ENCODE measurements around the gene AMMECR1. TPM values are rescaled to one million over a fixed set of nuclear protein-coding genes. Genes with fewer than 3 reads are reported as not detected.

Gene AMMECR1
- total and polyA plus RNA-seq, 2 of the 13 experiments (the other 11 are each of a cell fraction or from before 2014, with no cell fraction given): 3.1 to 7.5 TPM

DNA sequence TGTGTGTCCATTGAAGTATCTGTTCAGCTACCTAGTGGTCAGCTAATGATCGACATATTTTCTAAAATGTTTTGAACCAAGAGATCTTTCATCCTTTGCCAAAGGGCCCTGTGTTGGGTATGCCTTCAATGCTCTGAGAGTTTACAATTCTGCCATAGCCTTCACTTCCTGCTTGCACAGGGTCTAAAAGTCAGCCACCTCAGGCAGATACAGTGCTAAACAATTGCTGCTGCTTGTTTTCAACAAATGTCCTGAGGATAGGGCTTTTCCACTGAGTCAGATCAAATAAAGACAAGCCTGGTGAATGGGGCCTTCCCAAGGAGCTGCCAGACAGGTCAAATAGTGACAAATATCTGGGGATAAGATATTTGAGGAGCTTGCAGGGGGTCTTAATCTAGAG is 16.7 kb downstream of the AMMECR1 start:
- FAIRE-seq (peak; percentile 67), DNase-seq (ENCODE audit: low spot score) (no peak), ATAC-seq (no peak)
- no peak overlapping the region for H3K4me2 ChIP-seq (ENCODE audit: low read depth, low read length)
- WGBS (ENCODE audit: low lambda C conversion rate): 88% methylated on average over 1 of the region's 1 CpG
- no peak overlapping the region for H3K9ac ChIP-seq (ENCODE audit: insufficient read depth, low read depth, low read length)
- intact Hi-C loops (cut with micrococcal nuclease; ENCODE audit: unreplicated experiment): no loop called here
- POLR2A ChIA-PET: no interaction called here
- in situ Hi-C loops (cut with HindIII; ENCODE audit: extremely low pct_ligation_motif_present, low pct_unique_long_range_greater_than_20kb): no loop called here
- TF ChIP-seq ZNF432 (CRISPR knock-in tag; IDR thresholded peaks at IDR 0.05; ENCODE audit: borderline replicate concordance) (peak; percentile 74; the same call in 1 of the 2 replicates), HNRNPL (IDR thresholded peaks at IDR 0.05; ENCODE audit: low read depth, low read length) (no peak)
- H2AFZ ChIP-seq (ENCODE audit: low read length): no peak overlapping the region
- H3K27ac ChIP-seq (ENCODE audit: extremely low read length, insufficient read depth, low read length): no peak overlapping the region
- no TSS peak for BruUV-seq (replicated peaks)
- no peaks in the 10 kb centered on the region for H3K36me3 ChIP-seq (replicated peaks in 1 of 2; ENCODE audit: control insufficient read depth in 1 of 2, insufficient read depth in 2 of 2, low read length in 2 of 2)
- CTCF ChIA-PET (ENCODE audit: low intra/inter-chr PET ratio, low total read pairs): no interaction called here
- no peak overlapping the region for H3K4me3 ChIP-seq (replicated peaks in 1 of 3; ENCODE audit: insufficient read depth in 1 of 3, low read depth in 2 of 3, low read length in 3 of 3)
- no peaks in the 10 kb centered on the region for H3K4me1 ChIP-seq (ENCODE audit: insufficient read depth, low read length)
- no peaks in the 10 kb centered on the region for H3K79me2 ChIP-seq (ENCODE audit: insufficient read depth, low read length)
- no peaks in the 10 kb centered on the region for H3K27me3 ChIP-seq (ENCODE audit: control insufficient read depth in 1 of 2, insufficient read depth in 2 of 2, low read length in 2 of 2)
- no peaks in the 10 kb centered on the region for H4K20me1 ChIP-seq (ENCODE audit: insufficient read depth, low read length)
- H3K9me3 ChIP-seq (ENCODE audit: low read length): no peaks in the 10 kb centered on the region

DNA sequence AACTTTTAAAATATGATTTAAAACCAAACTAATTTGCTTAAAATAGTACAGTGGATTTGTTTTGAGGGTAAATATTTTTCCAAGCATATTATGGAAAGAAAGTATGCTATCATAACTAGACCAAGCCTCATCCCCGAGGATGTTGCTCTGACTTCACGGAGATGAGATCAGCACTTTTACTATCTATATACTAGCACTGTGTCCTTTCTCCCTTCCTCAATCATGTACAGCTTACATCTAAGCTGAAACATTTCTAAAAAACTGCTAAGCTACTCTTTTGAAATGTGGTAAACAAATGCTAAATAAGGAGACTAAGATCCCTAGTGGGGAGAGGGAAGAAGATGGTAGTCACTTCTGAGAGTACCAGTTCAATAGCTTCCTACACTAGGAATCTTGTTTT is 23.8 kb downstream of the AMMECR1 start:
- no TSS peak for BruUV-seq (replicated peaks)
- ATAC-seq (no peak), DNase-seq (ENCODE audit: low spot score) (no peak), FAIRE-seq (no peak)
- H3K9me3 ChIP-seq (ENCODE audit: low read length): no peaks in the 10 kb centered on the region
- intact Hi-C loops (cut with micrococcal nuclease; ENCODE audit: unreplicated experiment) (no loop called here), in situ Hi-C loops (cut with HindIII; ENCODE audit: extremely low pct_ligation_motif_present, low pct_unique_long_range_greater_than_20kb) (no loop called here)
- H2AFZ ChIP-seq (ENCODE audit: low read length): no peak overlapping the region
- H3K9ac ChIP-seq (ENCODE audit: insufficient read depth, low read depth, low read length): no peak overlapping the region
- H3K4me2 ChIP-seq (ENCODE audit: low read depth, low read length): no peak overlapping the region
- no peaks in the 10 kb centered on the region for H3K4me1 ChIP-seq (ENCODE audit: insufficient read depth, low read length)
- 96% methylated on average over 2 of the region's 2 CpGs for WGBS (ENCODE audit: low lambda C conversion rate)
- no peaks in the 10 kb centered on the region for H3K79me2 ChIP-seq (ENCODE audit: insufficient read depth, low read length)
- POLR2A ChIA-PET: no interaction called here
- H3K27me3 ChIP-seq (ENCODE audit: control insufficient read depth in 1 of 2, insufficient read depth in 2 of 2, low read length in 2 of 2): no peaks in the 10 kb centered on the region
- CTCF ChIA-PET (ENCODE audit: low intra/inter-chr PET ratio, low total read pairs): no interaction called here
- H3K36me3 ChIP-seq (replicated peaks in 1 of 2; ENCODE audit: control insufficient read depth in 1 of 2, insufficient read depth in 2 of 2, low read length in 2 of 2): no peaks in the 10 kb centered on the region
- H3K27ac ChIP-seq (ENCODE audit: extremely low read length, insufficient read depth, low read length): no peak overlapping the region
- no peak overlapping the region for H3K4me3 ChIP-seq (replicated peaks in 1 of 3; ENCODE audit: insufficient read depth in 1 of 3, low read depth in 2 of 3, low read length in 3 of 3)
- H4K20me1 ChIP-seq (ENCODE audit: insufficient read depth, low read length): no peaks in the 10 kb centered on the region
- TF ChIP-seq ZFAT (CRISPR knock-in tag; conservative IDR thresholded peaks at IDR 0.05) (no peak), KLF15 (CRISPR knock-in tag; IDR thresholded peaks at IDR 0.05; ENCODE audit: borderline replicate concordance) (no peak), SMC3 (IDR thresholded peaks at IDR 0.05; ENCODE audit: low read length) (no peak), ASH2L (IDR thresholded peaks at IDR 0.05; ENCODE audit: insufficient read length, low read depth, low read length) (no peak), ZNF207 (IDR thresholded peaks at IDR 0.05; ENCODE audit: borderline replicate concordance) (no peak), PRMT3 (CRISPR knock-in tag; IDR thresholded peaks at IDR 0.05; ENCODE audit: borderline replicate concordance, low read depth) (no peak), ETV6 (CRISPR knock-in tag; conservative IDR thresholded peaks at IDR 0.05) (no peak), BRD4 (CRISPR knock-in tag; IDR thresholded peaks at IDR 0.05) (no peak), PITX1 (CRISPR knock-in tag; IDR thresholded peaks at IDR 0.05) (no peak), JUND (CRISPR knock-in tag; IDR thresholded peaks at IDR 0.05) (no peak), TMF1 (CRISPR knock-in tag; IDR thresholded peaks at IDR 0.05; ENCODE audit: low read depth) (no peak), ZSCAN20 (CRISPR knock-in tag; IDR thresholded peaks at IDR 0.05; ENCODE audit: borderline replicate concordance) (no peak), ZMYM3 (CRISPR knock-in tag; IDR thresholded peaks at IDR 0.05) (no peak)
- TF ChIP-seq, protein P1, sequence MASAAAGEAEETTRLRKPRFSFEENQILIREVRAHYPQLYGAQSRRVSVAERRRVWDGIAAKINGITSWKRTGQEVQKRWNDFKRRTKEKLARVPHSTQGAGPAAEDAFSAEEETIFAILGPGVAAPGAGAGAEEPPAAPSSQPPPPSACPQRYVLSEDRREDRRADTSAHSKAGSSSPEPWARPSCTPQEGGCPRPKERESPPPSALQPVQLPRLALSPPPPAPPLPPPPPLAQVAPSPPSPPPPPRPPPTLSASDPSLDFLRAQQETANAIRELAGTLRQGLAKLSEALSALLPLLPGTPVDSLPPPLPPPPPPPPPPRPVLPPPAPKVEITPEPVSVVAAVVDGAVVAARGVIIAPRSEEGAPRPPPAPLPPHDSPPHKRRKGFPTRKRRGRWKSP (CRISPR knock-in tag; IDR thresholded peaks at IDR 0.05): no peak

Measured in HepG2 (cell line).